Endothelial cell of umbilical vein (primary cell): ENCODE data around the gene RNGTT.

Experiments
- EZH2 ChIP-seq: IDR thresholded peaks from 2 replicates; pipeline ENCODE4 v1.6.1; 2012; ENCODE audit warnings: borderline replicate concordance, low read depth, mild to moderate bottlenecking, moderate library complexity, low read length, inconsistent platforms; ENCODE audit not compliant: severe bottlenecking
- POLR2A ChIP-seq: IDR thresholded peaks from 2 replicates; pipeline ENCODE4 v1.6.1; 2012; ENCODE audit warnings: low read depth, mild to moderate bottlenecking, control low read depth, low read length
- TF ChIP-seq, protein P1 (sequence below), 2 donors: IDR thresholded peaks; 1 replicate in 1 of 2; 2 replicates in 1 of 2; pipeline ENCODE4 v1.5.1; 2011; ENCODE audit warnings: low read length in 2 of 2, mild to moderate bottlenecking in 2 of 2, moderate library complexity in 2 of 2, control low read depth in 1 of 2, inconsistent platforms in 1 of 2, low read depth in 1 of 2; ENCODE audit not compliant: insufficient read depth in 1 of 2; ENCODE audit errors: extremely low read depth in 1 of 2

DNA sequence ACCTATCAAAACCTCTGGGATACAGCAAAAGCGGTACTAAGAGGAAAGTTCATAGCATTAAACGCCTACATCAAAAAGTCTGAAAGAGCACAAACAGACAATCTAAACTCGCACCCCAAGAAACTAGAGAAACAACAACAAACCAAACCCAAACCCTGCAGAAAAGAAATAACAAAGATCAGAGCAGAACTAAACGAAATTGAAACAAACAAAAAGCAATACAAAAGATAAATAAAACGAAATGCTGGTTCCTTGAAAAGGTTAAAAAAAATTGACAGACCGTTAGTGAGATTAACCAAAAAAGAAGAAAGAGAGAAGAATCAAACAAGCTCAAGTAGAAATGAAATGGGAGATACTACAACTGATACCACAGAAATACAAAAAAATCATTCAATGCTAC, 302.3 kb downstream of the RNGTT start:
- TF ChIP-seq, protein P1, sequence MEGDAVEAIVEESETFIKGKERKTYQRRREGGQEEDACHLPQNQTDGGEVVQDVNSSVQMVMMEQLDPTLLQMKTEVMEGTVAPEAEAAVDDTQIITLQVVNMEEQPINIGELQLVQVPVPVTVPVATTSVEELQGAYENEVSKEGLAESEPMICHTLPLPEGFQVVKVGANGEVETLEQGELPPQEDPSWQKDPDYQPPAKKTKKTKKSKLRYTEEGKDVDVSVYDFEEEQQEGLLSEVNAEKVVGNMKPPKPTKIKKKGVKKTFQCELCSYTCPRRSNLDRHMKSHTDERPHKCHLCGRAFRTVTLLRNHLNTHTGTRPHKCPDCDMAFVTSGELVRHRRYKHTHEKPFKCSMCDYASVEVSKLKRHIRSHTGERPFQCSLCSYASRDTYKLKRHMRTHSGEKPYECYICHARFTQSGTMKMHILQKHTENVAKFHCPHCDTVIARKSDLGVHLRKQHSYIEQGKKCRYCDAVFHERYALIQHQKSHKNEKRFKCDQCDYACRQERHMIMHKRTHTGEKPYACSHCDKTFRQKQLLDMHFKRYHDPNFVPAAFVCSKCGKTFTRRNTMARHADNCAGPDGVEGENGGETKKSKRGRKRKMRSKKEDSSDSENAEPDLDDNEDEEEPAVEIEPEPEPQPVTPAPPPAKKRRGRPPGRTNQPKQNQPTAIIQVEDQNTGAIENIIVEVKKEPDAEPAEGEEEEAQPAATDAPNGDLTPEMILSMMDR (IDR thresholded peaks at IDR 0.05; ENCODE audit: extremely low read depth in 1 of 2, insufficient read depth in 1 of 2, low read depth in 1 of 2, low read length in 2 of 2) = no peak
- TF ChIP-seq EZH2 (no peak), POLR2A (no peak)
